ENCODE data around the gene KCND1. TPM values are rescaled to one million over a fixed set of nuclear protein-coding genes. Genes with fewer than 3 reads are reported as not detected.
"Not testable (repeated sequence)": the region's sequence is repeated elsewhere in the genome, so short reads cannot be mapped to it uniquely, and the experiment has no call there.

KCND1 gene
- total RNA-seq, 8 experiments from 2014 or later: 0.65 to 3.1 (median 1.5) TPM

- H3K27ac ChIP-seq: no peak overlapping the region
- no peak for ATAC-seq (replicated peaks in 6 of 8)
- in situ Hi-C loops (cut with MboI; ENCODE audit: low pct_unique_long_range_greater_than_20kb in 2 of 9, low sequenced_read_pairs in 9 of 9, unreplicated experiment in 9 of 9): no loop called here
- H3K4me1 ChIP-seq (replicated peaks in 1 of 2): no peaks in the 10 kb centered on the region
- H3K4me3 ChIP-seq: no peak overlapping the region
Observed at GRCh38 chrX:48992341-48992740, 20.7 kb upstream of the KCND1 start.

GRCh38 chrX:48989483-48989882 lies 17.8 kb upstream of the KCND1 start:
- no peak for ATAC-seq (replicated peaks in 6 of 8)
- Histone ChIP-seq H3K4me3 (no peak overlapping the region), H3K4me1 (replicated peaks in 1 of 2) (no peaks in the 10 kb centered on the region), H3K27ac (no peak overlapping the region)
- WGBS, 10 experiments: 63 to 100% (median 100%) methylated on average over 1 to 4 of the region's 4 CpGs; no CpG with 5 or more reads in 7 of the 10 experiments
- in situ Hi-C loops (cut with MboI; ENCODE audit: low pct_unique_long_range_greater_than_20kb in 2 of 9, low sequenced_read_pairs in 9 of 9, unreplicated experiment in 9 of 9): no loop called here

DNA sequence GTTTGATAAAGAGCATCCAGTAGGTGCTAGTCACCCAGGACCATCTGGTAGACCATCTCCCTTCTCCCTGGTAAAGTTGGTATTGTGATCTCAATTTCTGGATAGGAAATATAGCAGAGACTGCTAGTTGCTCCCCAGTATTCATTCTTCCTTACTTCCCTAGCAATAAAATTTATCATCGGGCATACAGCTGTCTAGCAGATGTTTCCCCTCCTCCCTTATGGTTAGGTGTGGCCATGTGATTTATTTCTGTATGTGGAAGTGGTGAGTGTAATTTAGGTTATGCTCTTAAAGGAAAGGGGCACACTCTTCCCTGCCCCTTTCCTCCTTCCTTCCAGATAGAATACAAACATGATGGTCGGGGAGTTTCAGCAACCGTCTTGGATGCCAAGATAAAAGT lies 12.3 kb upstream of the KCND1 start:
- Histone ChIP-seq H3K4me3 (no peak overlapping the region), H3K27ac (no peak overlapping the region), H3K4me1 (replicated peaks in 1 of 2) (no peaks in the 10 kb centered on the region)
- 43 to 100% (median 80%) methylated on average over 1 to 3 of the region's 3 CpGs; no CpG with 5 or more reads in 7 of the 10 experiments for WGBS, 10 experiments
- ATAC-seq (replicated peaks in 6 of 8): peak in 1 of 8 experiments; percentile 64
- in situ Hi-C loops (cut with MboI; ENCODE audit: low pct_unique_long_range_greater_than_20kb in 2 of 9, low sequenced_read_pairs in 9 of 9, unreplicated experiment in 9 of 9): no loop called here

DNA sequence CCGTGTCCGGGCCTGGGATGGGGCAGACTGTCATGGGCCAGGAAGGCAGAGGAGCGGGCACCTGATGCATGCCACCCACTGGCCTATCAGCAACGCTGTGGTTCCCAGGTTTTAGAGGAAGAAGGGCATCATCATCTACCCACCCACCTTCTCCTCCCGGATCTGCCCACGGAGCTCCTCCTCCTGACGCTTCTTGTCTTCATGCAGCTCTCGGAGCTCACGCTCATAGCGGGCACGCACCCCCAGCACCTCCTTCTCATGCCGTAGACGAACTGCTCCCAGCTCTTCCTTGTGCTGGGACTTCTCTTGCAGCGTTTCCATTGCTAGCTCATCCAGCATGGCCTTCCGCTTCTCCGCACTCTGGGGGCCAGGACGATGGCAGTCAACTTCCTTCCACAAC lies 11.4 kb upstream of the KCND1 start:
- H3K27ac ChIP-seq: no peak overlapping the region
- in situ Hi-C loops (cut with MboI; ENCODE audit: low pct_unique_long_range_greater_than_20kb in 2 of 9, low sequenced_read_pairs in 9 of 9, unreplicated experiment in 9 of 9): no loop called here
- no peaks in the 10 kb centered on the region for H3K4me1 ChIP-seq (replicated peaks in 1 of 2)
- H3K4me3 ChIP-seq: no peak overlapping the region
- ATAC-seq (replicated peaks in 6 of 8): no peak
- 40 to 94% (median 70%) methylated on average over 1 to 3 of the region's 17 CpGs; no CpG with 5 or more reads in 7 of the 10 experiments for WGBS, 10 experiments

DNA sequence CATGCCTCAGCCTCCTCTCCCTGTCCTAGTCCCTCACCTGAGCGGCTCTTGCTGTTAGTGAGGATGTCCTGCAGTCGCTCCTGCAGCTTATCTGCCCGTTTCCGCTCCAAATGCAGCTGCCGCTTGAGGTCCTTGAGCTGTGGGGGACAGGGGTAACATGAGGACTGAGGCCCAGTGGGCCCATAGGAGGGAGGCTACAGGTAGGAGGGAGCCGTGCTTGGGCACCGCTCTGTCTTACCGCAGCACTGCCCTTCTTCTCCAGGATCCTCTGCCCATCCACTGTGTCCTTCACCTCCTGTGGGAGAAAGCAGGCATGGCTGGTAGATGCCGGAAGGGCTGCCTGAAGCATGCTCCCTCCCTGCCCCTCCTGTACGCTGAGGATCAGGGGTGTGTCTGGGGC lies 9.5 kb upstream of the KCND1 start:
- ATAC-seq (replicated peaks in 6 of 8): no peak
- in situ Hi-C loops (cut with MboI; ENCODE audit: low pct_unique_long_range_greater_than_20kb in 2 of 9, low sequenced_read_pairs in 9 of 9, unreplicated experiment in 9 of 9): no loop called here
- no peak overlapping the region for H3K27ac ChIP-seq
- 40 to 100% (median 83%) methylated on average over 1 to 4 of the region's 10 CpGs; no CpG with 5 or more reads in 5 of the 10 experiments for WGBS, 10 experiments
- H3K4me1 ChIP-seq (replicated peaks in 1 of 2): no peaks in the 10 kb centered on the region
- no peak overlapping the region for H3K4me3 ChIP-seq

GRCh38 chrX:48980341-48980740 lies 8.7 kb upstream of the KCND1 start:
- in situ Hi-C loops (cut with MboI; ENCODE audit: low pct_unique_long_range_greater_than_20kb in 2 of 9, low sequenced_read_pairs in 9 of 9, unreplicated experiment in 9 of 9); ATAC-seq (replicated peaks in 6 of 8); H3K27ac ChIP-seq; H3K4me3 ChIP-seq; H3K4me1 ChIP-seq (replicated peaks in 1 of 2): not testable (repeated sequence)
- WGBS, 10 experiments: 47 to 100% (median 93%) methylated on average over 2 to 4 of the region's 10 CpGs; no CpG with 5 or more reads in 7 of the 10 experiments

DNA sequence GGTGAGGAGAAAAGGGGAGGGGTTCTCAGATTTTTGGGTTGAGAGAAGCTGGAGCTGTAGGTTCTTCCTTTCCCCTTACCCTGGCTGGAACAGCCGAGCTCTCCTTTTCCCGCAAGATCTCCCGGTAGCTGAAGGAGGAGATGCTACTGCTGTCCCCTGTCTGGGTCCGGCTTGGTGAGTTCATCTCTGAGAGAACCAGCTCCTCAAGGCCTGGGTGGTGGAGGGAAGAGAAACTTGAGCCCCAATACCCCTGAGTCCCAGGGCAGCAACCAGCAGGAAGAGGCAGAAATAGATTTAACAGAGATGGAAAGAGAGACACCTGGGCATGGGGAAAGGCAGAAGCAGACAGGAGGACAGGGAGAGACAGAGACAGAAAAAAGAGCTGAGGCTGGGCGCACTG lies 6.6 kb upstream of the KCND1 start:
- Histone ChIP-seq H3K4me3 (no peak overlapping the region), H3K27ac (no peak overlapping the region), H3K4me1 (replicated peaks in 1 of 2) (no peaks in the 10 kb centered on the region)
- in situ Hi-C loops (cut with MboI; ENCODE audit: low pct_unique_long_range_greater_than_20kb in 2 of 9, low sequenced_read_pairs in 9 of 9, unreplicated experiment in 9 of 9): no loop called here
- WGBS, 10 experiments: 58 to 64% methylated on average over 2 of the region's 5 CpGs; no CpG with 5 or more reads in 8 of the 10 experiments
- no peak for ATAC-seq (replicated peaks in 6 of 8)

DNA sequence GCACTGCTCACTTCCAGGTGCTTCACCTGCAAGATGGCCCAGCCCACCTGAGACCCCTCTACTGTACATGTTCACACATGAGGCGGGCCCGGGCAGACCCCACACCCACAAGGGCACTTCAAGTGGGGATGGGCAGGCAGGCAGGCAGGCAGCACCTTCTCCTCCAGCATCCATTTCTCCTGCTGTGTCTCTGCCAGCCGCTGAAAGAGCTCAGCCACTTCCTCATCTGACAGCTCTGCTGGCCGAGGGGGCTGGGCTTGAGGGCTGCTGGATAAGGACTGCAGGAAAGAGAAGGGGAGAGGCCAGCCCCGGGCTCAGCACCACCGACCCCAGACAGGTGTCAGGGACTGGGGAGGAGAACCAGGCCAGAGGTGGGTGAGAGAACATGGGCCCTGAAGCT lies 4.4 kb upstream of the KCND1 start:
- in situ Hi-C loops (cut with MboI; ENCODE audit: low pct_unique_long_range_greater_than_20kb in 2 of 9, low sequenced_read_pairs in 9 of 9, unreplicated experiment in 9 of 9): no loop called here
- H3K27ac ChIP-seq: no peak overlapping the region
- ATAC-seq (replicated peaks in 6 of 8): no peak
- no peak overlapping the region for H3K4me3 ChIP-seq
- H3K4me1 ChIP-seq (replicated peaks in 1 of 2): peaks cover 3 to 11% of the 10 kb centered on the region in 2 donors
- WGBS, 10 experiments: no CpG with 5 or more reads among the region's 6 CpGs

- Histone ChIP-seq H3K27ac (no peak overlapping the region), H3K4me3 (no peak overlapping the region), H3K4me1 (replicated peaks in 1 of 2) (peaks cover 3 to 11% of the 10 kb centered on the region in 2 donors)
- 42 to 92% (median 88%) methylated on average over 1 to 5 of the region's 5 CpGs; no CpG with 5 or more reads in 3 of the 10 experiments for WGBS, 10 experiments
- in situ Hi-C loops (cut with MboI; ENCODE audit: low pct_unique_long_range_greater_than_20kb in 2 of 9, low sequenced_read_pairs in 9 of 9, unreplicated experiment in 9 of 9): no loop called here
- no peak for ATAC-seq (replicated peaks in 6 of 8)
Observed at GRCh38 chrX:48975541-48975940, 3.9 kb upstream of the KCND1 start.

DNA sequence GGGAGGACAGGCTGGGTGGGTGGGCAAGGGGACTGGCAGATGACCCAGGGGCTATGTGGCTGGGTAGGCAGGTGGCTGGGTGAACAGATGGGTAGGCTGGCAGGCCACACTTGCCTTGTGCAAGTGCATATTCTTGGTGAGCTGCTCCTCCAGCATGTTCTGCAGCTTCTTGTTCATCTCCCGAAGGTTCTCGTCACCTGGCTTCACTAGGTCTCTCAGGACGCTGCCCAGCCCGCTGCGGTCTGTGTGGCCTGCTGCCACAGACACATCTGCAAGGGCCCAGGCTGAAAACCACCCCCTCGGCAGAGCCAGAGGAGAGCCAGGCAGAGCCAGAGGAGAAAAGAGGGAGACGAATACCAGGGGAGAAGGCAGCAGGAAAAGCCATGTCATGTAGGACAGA lies 3.4 kb upstream of the KCND1 start:
- H3K4me3 ChIP-seq: no peak overlapping the region
- ATAC-seq (replicated peaks in 6 of 8): no peak
- H3K27ac ChIP-seq: no peak overlapping the region
- WGBS, 10 experiments: 44% methylated on average over 3 of the region's 7 CpGs; no CpG with 5 or more reads in 9 of the 10 experiments
- H3K4me1 ChIP-seq (replicated peaks in 1 of 2): peaks cover 3 to 11% of the 10 kb centered on the region in 2 donors
- in situ Hi-C loops (cut with MboI; ENCODE audit: low pct_unique_long_range_greater_than_20kb in 2 of 9, low sequenced_read_pairs in 9 of 9, unreplicated experiment in 9 of 9): no loop called here

DNA sequence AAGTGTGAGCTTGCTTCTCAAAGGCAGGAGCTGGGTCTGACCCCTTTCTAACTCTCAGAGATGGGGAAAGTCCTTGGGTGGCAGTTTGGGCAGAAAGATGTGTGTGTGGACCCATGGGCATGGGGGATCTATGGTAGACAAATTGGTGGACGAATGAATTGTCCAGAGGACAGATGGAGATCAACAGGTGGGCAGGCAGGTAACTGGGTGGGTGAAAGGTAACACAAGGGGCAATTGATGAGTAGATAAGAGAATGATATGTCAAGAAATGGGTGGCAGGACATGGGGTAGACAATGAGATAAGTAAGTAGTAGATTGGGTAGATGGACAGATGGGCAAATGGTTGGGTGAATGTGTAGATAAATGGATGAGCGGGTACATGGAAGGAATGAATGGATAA lies 2.9 kb upstream of the KCND1 start:
- 48 to 100% (median 67%) methylated on average over 1 to 2 of the region's 2 CpGs; no CpG with 5 or more reads in 7 of the 10 experiments for WGBS, 10 experiments
- in situ Hi-C loops (cut with MboI; ENCODE audit: low pct_unique_long_range_greater_than_20kb in 2 of 9, low sequenced_read_pairs in 9 of 9, unreplicated experiment in 9 of 9): no loop called here

GRCh38 chrX:48974033-48974432 lies 2.4 kb upstream of the KCND1 start:
- 42% methylated on average over 2 of the region's 3 CpGs; no CpG with 5 or more reads in 9 of the 10 experiments for whole genome bisulfite sequencing, 10 experiments
- Histone ChIP-seq H3K4me1 (replicated peaks in 1 of 2) (peaks cover 3 to 11% of the 10 kb centered on the region in 2 donors), H3K4me3 (no peak overlapping the region), H3K27ac (no peak overlapping the region)
- no peak for ATAC-seq (replicated peaks in 6 of 8)
- in situ Hi-C loops (cut with MboI; ENCODE audit: low pct_unique_long_range_greater_than_20kb in 2 of 9, low sequenced_read_pairs in 9 of 9, unreplicated experiment in 9 of 9): no loop called here

More for the DNA sequence above, 2.9 kb upstream of the KCND1 start:
- no peak for ATAC-seq (replicated peaks in 6 of 8)
- Histone ChIP-seq H3K27ac (no peak overlapping the region), H3K4me1 (replicated peaks in 1 of 2) (peaks cover 3 to 11% of the 10 kb centered on the region in 2 donors), H3K4me3 (no peak overlapping the region)

GRCh38 chrX:48972220-48973164 lies 848 bp upstream of the KCND1 start:
- H3K4me1 ChIP-seq (replicated peaks in 1 of 2): peaks cover 3 to 11% of the 10 kb centered on the region in 2 donors
- no peak overlapping the region for H3K27ac ChIP-seq
- WGBS, 10 experiments: 24 to 60% (median 47%) methylated on average over 1 to 3 of the region's 13 CpGs; no CpG with 5 or more reads in 6 of the 10 experiments
- H3K4me3 ChIP-seq: peak overlapping the region in 1 of 5 donors; percentile 15
- ATAC-seq (replicated peaks in 6 of 8): peak; percentile 34 to 72 (median 57)
- in situ Hi-C loops (cut with MboI; ENCODE audit: low pct_unique_long_range_greater_than_20kb in 2 of 9, low sequenced_read_pairs in 9 of 9, unreplicated experiment in 9 of 9): no loop called here

Data from motor neuron (in vitro differentiated cells).